ENCODE results near the gene ALKBH8.

DNA sequence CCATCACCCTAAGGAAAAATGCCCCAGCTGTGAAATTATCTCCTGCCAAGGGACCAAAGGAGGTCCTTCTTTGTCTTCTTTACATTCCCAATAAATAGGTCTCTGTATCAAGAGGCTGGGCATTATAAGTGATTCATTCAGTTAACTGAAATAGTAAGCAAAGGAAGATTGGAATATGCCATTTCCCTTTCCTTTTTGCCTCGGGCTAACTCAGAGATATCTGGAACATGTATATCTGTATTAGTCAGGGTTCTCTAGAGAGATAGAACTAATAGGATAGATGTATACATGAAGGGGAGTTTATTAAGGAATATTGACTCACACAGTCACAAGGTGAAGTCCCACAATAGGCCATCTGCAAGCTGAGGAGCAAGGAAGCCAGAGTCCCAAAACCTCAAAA is 92.6 kb downstream of the ALKBH8 start:
- no peak for TF ChIP-seq POLR2A (IDR thresholded peaks at IDR 0.05)
- TF ChIP-seq, protein P1, sequence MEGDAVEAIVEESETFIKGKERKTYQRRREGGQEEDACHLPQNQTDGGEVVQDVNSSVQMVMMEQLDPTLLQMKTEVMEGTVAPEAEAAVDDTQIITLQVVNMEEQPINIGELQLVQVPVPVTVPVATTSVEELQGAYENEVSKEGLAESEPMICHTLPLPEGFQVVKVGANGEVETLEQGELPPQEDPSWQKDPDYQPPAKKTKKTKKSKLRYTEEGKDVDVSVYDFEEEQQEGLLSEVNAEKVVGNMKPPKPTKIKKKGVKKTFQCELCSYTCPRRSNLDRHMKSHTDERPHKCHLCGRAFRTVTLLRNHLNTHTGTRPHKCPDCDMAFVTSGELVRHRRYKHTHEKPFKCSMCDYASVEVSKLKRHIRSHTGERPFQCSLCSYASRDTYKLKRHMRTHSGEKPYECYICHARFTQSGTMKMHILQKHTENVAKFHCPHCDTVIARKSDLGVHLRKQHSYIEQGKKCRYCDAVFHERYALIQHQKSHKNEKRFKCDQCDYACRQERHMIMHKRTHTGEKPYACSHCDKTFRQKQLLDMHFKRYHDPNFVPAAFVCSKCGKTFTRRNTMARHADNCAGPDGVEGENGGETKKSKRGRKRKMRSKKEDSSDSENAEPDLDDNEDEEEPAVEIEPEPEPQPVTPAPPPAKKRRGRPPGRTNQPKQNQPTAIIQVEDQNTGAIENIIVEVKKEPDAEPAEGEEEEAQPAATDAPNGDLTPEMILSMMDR (IDR thresholded peaks at IDR 0.05), result no peak

All from heart left ventricle (tissue), 13 donors.